GM23338 (cell line): Measurements from ENCODE around the gene C10orf105. TPM values are rescaled to one million over a fixed set of nuclear protein-coding genes. Genes with fewer than 3 reads are reported as not detected.

Experiments used
- ATAC-seq: fragments of 200-7000 bp; cut with Tn5 transposase; 3 replicates; pipeline ENCODE4 v1.9.1; 2020
- DNase-seq: peaks from one replicate; pipeline ENCODE4 v3.0.0-alpha.2; 2015; ENCODE audit warnings: low spot score
- H2AFZ ChIP-seq: fragments of 200-600 bp; sonication (generic); 2 replicates; pipeline ENCODE4 v1.8.0; 2016; ENCODE audit warnings: antibody characterized with exemption, mild to moderate bottlenecking, moderate library complexity
- H3F3A ChIP-seq: fragments of 200-600 bp; sonication (generic); replicated peaks from 2 replicates; pipeline ENCODE4 v1.8.0; 2017; ENCODE audit warnings: antibody characterized with exemption, mixed run types, low read depth
- H3K27ac ChIP-seq: fragments of 200-600 bp; sonication (generic); 2 replicates; pipeline ENCODE4 v1.6.1; 2016; ENCODE audit warnings: low read depth
- H3K27me3 ChIP-seq: fragments of 200-600 bp; sonication (generic); 2 replicates; pipeline ENCODE4 v1.8.0; 2016; ENCODE audit warnings: mild to moderate bottlenecking, mixed run types, moderate library complexity; ENCODE audit not compliant: insufficient read depth
- H3K36me3 ChIP-seq: fragments of 200-600 bp; sonication (generic); 2 replicates; pipeline ENCODE4 v1.8.0; 2016; ENCODE audit warnings: mild to moderate bottlenecking; ENCODE audit not compliant: insufficient read depth
- H3K4me1 ChIP-seq: fragments of 200-600 bp; sonication (generic); 2 replicates; pipeline ENCODE4 v1.8.0; 2016; ENCODE audit warnings: mild to moderate bottlenecking, moderate library complexity; ENCODE audit not compliant: insufficient read depth
- H3K4me2 ChIP-seq: fragments of 200-600 bp; sonication (generic); 2 replicates; pipeline ENCODE4 v1.7.1; 2017; ENCODE audit warnings: mixed run types
- H3K4me3 ChIP-seq: fragments of 200-600 bp; sonication (generic); 2 replicates; pipeline ENCODE4 v1.6.1; 2016; ENCODE audit warnings: mixed run types
- H3K79me2 ChIP-seq: fragments of 200-600 bp; sonication (generic); replicated peaks from 2 replicates; pipeline ENCODE4 v1.8.0; 2017; ENCODE audit warnings: mild to moderate bottlenecking; ENCODE audit not compliant: insufficient read depth
- H3K9me2 ChIP-seq: fragments of 200-600 bp; sonication (generic); 2 replicates; pipeline ENCODE4 v1.8.0; 2017; ENCODE audit not compliant: insufficient read depth
- H4K20me1 ChIP-seq: fragments of 200-600 bp; sonication (generic); replicated peaks from 2 replicates; pipeline ENCODE4 v1.8.0; 2017; ENCODE audit warnings: mild to moderate bottlenecking; ENCODE audit not compliant: insufficient read depth
- H3K27ac Mint-ChIP-seq: 2 replicates; pipeline ENCODE4 v1.8.0; 2020; ENCODE audit warnings: inconsistent platforms, mild to moderate bottlenecking, moderate library complexity, mixed read lengths
- H3K27me3 Mint-ChIP-seq: 3 replicates; pipeline ENCODE4 v1.8.0; 2022; ENCODE audit warnings: low read depth, mild to moderate bottlenecking, moderate library complexity, mixed read lengths, inconsistent platforms; ENCODE audit not compliant: insufficient read depth, poor library complexity
- H3K36me3 Mint-ChIP-seq: 3 replicates; pipeline ENCODE4 v1.8.0; 2021; ENCODE audit warnings: low read depth, mild to moderate bottlenecking, inconsistent platforms, moderate library complexity, mixed read lengths
- H3K4me1 Mint-ChIP-seq: 3 replicates; pipeline ENCODE4 v1.8.0; 2020; ENCODE audit warnings: mild to moderate bottlenecking, inconsistent platforms, mixed read lengths
- H3K4me3 Mint-ChIP-seq: 3 replicates; pipeline ENCODE4 v1.8.0; 2021; ENCODE audit warnings: moderate library complexity, mild to moderate bottlenecking, inconsistent platforms, mixed read lengths
- H3K9me3 Mint-ChIP-seq: 3 replicates; pipeline ENCODE4 v1.8.0; 2020; ENCODE audit warnings: moderate library complexity, mild to moderate bottlenecking, inconsistent platforms, mixed read lengths
- CREB1 ChIP-seq: fragments of 250-450 bp; sonication (Bioruptor Pico); IDR thresholded peaks from 2 replicates; pipeline ENCODE4 v1.5.0; 2020; ENCODE audit warnings: low read depth, mild to moderate bottlenecking, moderate library complexity
- EZH2 ChIP-seq: fragments of 200-600 bp; sonication (generic); IDR thresholded peaks from one replicate; pipeline ENCODE4 v1.8.0; 2017; ENCODE audit warnings: antibody characterized with exemption, mild to moderate bottlenecking, low read depth; ENCODE audit not compliant: unreplicated experiment
- EZH2phosphoT487 ChIP-seq: fragments of 200-600 bp; sonication (generic); IDR thresholded peaks from one replicate; pipeline ENCODE4 v1.8.1; 2018; ENCODE audit warnings: antibody characterized with exemption; ENCODE audit not compliant: unreplicated experiment
- STAT1 ChIP-seq: IDR thresholded peaks from one replicate; pipeline ENCODE4 v1.6.1; 2016; ENCODE audit warnings: antibody characterized with exemption; ENCODE audit not compliant: unreplicated experiment
- ZNF114 ChIP-seq: fragments of 250-450 bp; sonication (Bioruptor Pico); IDR thresholded peaks from 2 replicates; pipeline ENCODE4 v1.5.0; 2020; ENCODE audit warnings: mild to moderate bottlenecking, moderate library complexity
- polyA plus RNA-seq: library from polyadenylated mRNA; unstranded; fragments of >200 nt; fragmentation: Nextera tagmentation; extraction: Ambion mirVana; gene quantifications from 2 replicates; pipeline ENCODE4 v1.2.1, GENCODE V29; 2016
- total RNA-seq: library from RNA; depleted of rRNA; stranded (reverse); fragments of >200 nt; shearing (Covaris generic); gene quantifications from 2 replicates; pipeline ENCODE4 v1.2.3, GENCODE V29; 2014
- TF ChIP-seq, protein P1 (sequence below), 2 experiments: fragments of 200-600 bp in 1 of 2; sonication (generic) in 1 of 2; conservative IDR thresholded peaks; 2 replicates each; pipeline versions ENCODE4 v1.5.1 to v1.6.1; 2016 to 2017; ENCODE audit warnings: antibody characterized with exemption in 2 of 2, low read depth in 2 of 2, mild to moderate bottlenecking in 2 of 2, moderate library complexity in 1 of 2
- TF ChIP-seq, protein P2 (sequence below): IDR thresholded peaks from 2 replicates; pipeline ENCODE4 v1.6.1; 2016; ENCODE audit warnings: antibody characterized with exemption
- TF ChIP-seq, protein P3 (sequence below): fragments of 250-450 bp; sonication (Bioruptor Pico); IDR thresholded peaks from 2 replicates; pipeline ENCODE4 v1.5.0; 2020; ENCODE audit warnings: mild to moderate bottlenecking, moderate library complexity
- TF ChIP-seq, protein P4 (sequence below): IDR thresholded peaks from one replicate; pipeline ENCODE4 v1.6.1; 2018; ENCODE audit warnings: antibody characterized with exemption; ENCODE audit not compliant: unreplicated experiment

C10orf105 gene
- total and polyA plus RNA-seq, 2 experiments from 2014 or later, result 0.15 to 0.17 TPM

DNA sequence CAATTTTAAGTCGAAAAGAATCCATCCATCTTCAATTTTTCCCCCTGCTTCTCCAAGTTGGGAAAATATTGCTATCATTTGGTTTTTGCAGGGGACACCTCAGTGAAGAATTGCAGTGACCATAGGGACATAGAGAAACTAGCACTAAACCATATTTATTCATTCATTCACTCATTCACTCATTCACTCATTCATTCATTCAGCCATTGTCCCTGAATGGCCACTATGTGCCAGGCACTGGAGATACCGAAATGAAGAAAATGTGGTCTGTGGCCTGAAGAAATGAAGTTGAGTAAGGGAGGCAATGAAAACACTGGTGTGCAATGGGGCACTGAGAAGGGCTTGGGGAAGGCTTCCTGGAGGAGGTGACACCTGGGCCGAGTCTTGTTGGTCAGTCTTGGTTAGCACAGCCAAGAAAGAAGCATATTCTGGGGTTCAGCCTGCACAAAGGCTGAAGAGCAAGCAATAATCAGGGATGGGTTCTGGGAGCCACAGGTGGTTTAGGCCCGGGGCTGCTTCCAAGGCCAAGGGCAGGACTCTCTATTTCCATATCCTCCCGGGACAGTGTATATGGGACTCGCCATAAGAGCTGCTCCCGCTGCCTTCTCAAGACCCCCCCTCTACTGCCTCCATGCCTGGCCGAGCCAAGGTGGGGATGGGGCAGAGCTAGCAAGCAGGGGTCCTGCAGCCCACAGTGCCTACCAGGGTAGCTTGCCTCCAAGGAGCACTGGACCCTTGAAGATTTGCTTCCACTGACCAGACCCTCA, 25.5 kb upstream of the C10orf105 start (continued):
- TF ChIP-seq STAT1 (no peak), ZNF114 (CRISPR knock-in tag) (no peak), CREB1 (CRISPR knock-in tag) (no peak)
- TF ChIP-seq, protein P1, sequence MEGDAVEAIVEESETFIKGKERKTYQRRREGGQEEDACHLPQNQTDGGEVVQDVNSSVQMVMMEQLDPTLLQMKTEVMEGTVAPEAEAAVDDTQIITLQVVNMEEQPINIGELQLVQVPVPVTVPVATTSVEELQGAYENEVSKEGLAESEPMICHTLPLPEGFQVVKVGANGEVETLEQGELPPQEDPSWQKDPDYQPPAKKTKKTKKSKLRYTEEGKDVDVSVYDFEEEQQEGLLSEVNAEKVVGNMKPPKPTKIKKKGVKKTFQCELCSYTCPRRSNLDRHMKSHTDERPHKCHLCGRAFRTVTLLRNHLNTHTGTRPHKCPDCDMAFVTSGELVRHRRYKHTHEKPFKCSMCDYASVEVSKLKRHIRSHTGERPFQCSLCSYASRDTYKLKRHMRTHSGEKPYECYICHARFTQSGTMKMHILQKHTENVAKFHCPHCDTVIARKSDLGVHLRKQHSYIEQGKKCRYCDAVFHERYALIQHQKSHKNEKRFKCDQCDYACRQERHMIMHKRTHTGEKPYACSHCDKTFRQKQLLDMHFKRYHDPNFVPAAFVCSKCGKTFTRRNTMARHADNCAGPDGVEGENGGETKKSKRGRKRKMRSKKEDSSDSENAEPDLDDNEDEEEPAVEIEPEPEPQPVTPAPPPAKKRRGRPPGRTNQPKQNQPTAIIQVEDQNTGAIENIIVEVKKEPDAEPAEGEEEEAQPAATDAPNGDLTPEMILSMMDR (conservative IDR thresholded peaks at IDR 0.05; ENCODE audit: low read depth in 2 of 2), result no peak

DNA sequence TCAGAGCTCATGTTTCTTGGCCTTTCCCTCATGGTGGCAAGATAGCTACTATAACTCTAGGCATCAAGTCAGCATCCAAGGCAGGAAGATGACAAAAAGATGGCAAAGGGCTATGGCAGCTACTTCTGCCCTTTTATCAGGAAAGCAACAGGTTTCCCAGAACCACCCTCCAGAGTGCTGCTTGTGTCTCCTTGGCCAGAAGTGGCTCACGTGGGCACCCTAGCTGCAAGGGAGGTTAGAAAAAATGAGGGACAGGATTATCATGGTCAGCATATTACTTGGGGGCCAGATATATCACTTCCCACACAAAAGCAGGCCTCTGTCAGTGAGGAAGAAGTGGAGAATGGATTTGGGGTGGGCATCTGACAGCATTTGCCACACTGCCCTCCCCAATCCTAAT, 24.3 kb upstream of the C10orf105 start:
- H3K27me3 Mint-ChIP-seq, result peaks cover 11% of the 10 kb centered on the region
- H3K4me3 Mint-ChIP-seq, result no peak overlapping the region
- no peak for TF ChIP-seq EZH2phosphoT487
- TF ChIP-seq, protein P2, sequence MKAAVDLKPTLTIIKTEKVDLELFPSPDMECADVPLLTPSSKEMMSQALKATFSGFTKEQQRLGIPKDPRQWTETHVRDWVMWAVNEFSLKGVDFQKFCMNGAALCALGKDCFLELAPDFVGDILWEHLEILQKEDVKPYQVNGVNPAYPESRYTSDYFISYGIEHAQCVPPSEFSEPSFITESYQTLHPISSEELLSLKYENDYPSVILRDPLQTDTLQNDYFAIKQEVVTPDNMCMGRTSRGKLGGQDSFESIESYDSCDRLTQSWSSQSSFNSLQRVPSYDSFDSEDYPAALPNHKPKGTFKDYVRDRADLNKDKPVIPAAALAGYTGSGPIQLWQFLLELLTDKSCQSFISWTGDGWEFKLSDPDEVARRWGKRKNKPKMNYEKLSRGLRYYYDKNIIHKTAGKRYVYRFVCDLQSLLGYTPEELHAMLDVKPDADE, result no peak
- no peak for TF ChIP-seq CREB1 (CRISPR knock-in tag)
- TF ChIP-seq, protein P3, sequence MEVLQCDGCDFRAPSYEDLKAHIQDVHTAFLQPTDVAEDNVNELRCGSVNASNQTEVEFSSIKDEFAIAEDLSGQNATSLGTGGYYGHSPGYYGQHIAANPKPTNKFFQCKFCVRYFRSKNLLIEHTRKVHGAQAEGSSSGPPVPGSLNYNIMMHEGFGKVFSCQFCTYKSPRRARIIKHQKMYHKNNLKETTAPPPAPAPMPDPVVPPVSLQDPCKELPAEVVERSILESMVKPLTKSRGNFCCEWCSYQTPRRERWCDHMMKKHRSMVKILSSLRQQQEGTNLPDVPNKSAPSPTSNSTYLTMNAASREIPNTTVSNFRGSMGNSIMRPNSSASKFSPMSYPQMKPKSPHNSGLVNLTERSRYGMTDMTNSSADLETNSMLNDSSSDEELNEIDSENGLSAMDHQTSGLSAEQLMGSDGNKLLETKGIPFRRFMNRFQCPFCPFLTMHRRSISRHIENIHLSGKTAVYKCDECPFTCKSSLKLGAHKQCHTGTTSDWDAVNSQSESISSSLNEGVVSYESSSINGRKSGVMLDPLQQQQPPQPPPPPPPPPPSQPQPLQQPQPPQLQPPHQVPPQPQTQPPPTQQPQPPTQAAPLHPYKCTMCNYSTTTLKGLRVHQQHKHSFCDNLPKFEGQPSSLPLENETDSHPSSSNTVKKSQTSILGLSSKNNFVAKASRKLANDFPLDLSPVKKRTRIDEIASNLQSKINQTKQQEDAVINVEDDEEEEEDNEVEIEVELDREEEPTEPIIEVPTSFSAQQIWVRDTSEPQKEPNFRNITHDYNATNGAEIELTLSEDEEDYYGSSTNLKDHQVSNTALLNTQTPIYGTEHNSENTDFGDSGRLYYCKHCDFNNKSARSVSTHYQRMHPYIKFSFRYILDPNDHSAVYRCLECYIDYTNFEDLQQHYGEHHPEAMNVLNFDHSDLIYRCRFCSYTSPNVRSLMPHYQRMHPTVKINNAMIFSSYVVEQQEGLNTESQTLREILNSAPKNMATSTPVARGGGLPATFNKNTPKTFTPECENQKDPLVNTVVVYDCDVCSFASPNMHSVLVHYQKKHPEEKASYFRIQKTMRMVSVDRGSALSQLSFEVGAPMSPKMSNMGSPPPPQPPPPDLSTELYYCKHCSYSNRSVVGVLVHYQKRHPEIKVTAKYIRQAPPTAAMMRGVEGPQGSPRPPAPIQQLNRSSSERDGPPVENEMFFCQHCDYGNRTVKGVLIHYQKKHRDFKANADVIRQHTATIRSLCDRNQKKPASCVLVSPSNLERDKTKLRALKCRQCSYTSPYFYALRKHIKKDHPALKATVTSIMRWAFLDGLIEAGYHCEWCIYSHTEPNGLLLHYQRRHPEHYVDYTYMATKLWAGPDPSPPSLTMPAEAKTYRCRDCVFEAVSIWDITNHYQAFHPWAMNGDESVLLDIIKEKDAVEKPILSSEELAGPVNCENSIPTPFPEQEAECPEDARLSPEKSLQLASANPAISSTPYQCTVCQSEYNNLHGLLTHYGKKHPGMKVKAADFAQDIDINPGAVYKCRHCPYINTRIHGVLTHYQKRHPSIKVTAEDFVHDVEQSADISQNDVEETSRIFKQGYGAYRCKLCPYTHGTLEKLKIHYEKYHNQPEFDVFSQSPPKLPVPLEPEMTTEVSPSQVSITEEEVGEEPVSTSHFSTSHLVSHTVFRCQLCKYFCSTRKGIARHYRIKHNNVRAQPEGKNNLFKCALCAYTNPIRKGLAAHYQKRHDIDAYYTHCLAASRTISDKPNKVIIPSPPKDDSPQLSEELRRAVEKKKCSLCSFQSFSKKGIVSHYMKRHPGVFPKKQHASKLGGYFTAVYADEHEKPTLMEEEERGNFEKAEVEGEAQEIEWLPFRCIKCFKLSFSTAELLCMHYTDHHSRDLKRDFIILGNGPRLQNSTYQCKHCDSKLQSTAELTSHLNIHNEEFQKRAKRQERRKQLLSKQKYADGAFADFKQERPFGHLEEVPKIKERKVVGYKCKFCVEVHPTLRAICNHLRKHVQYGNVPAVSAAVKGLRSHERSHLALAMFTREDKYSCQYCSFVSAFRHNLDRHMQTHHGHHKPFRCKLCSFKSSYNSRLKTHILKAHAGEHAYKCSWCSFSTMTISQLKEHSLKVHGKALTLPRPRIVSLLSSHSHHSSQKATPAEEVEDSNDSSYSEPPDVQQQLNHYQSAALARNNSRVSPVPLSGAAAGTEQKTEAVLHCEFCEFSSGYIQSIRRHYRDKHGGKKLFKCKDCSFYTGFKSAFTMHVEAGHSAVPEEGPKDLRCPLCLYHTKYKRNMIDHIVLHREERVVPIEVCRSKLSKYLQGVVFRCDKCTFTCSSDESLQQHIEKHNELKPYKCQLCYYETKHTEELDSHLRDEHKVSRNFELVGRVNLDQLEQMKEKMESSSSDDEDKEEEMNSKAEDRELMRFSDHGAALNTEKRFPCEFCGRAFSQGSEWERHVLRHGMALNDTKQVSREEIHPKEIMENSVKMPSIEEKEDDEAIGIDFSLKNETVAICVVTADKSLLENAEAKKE (CRISPR knock-in tag), result no peak
- TF ChIP-seq, protein P4, sequence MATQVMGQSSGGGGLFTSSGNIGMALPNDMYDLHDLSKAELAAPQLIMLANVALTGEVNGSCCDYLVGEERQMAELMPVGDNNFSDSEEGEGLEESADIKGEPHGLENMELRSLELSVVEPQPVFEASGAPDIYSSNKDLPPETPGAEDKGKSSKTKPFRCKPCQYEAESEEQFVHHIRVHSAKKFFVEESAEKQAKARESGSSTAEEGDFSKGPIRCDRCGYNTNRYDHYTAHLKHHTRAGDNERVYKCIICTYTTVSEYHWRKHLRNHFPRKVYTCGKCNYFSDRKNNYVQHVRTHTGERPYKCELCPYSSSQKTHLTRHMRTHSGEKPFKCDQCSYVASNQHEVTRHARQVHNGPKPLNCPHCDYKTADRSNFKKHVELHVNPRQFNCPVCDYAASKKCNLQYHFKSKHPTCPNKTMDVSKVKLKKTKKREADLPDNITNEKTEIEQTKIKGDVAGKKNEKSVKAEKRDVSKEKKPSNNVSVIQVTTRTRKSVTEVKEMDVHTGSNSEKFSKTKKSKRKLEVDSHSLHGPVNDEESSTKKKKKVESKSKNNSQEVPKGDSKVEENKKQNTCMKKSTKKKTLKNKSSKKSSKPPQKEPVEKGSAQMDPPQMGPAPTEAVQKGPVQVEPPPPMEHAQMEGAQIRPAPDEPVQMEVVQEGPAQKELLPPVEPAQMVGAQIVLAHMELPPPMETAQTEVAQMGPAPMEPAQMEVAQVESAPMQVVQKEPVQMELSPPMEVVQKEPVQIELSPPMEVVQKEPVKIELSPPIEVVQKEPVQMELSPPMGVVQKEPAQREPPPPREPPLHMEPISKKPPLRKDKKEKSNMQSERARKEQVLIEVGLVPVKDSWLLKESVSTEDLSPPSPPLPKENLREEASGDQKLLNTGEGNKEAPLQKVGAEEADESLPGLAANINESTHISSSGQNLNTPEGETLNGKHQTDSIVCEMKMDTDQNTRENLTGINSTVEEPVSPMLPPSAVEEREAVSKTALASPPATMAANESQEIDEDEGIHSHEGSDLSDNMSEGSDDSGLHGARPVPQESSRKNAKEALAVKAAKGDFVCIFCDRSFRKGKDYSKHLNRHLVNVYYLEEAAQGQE, result no peak
- no peak for TF ChIP-seq EZH2
- no peak for TF ChIP-seq ZNF114 (CRISPR knock-in tag)
- TF ChIP-seq STAT1, result no peak

More for the DNA sequence above, 24.3 kb upstream of the C10orf105 start:
- no peaks in the 10 kb centered on the region for H3K27me3 ChIP-seq
- H3K4me1 ChIP-seq, result 0 out of 2 replicates have a peak, but pooled peaks cover 5% of the 10 kb centered on the region
- no peak overlapping the region for H3K4me2 ChIP-seq
- H3K79me2 ChIP-seq, result no peaks in the 10 kb centered on the region
- no peaks in the 10 kb centered on the region for H3K9me3 Mint-ChIP-seq
- no peak overlapping the region for H3K27ac ChIP-seq
- H3K4me3 ChIP-seq, result no peak overlapping the region
- DNase-seq (no peak), ATAC-seq (no peak)
- no peak overlapping the region for H3K27ac Mint-ChIP-seq
- no peaks in the 10 kb centered on the region for H3F3A ChIP-seq
- H3K9me2 ChIP-seq, result no peaks in the 10 kb centered on the region
- no peaks in the 10 kb centered on the region for H4K20me1 ChIP-seq
- H2AFZ ChIP-seq, result no peak overlapping the region
- no peaks in the 10 kb centered on the region; the same call in 2 of the 3 replicates for H3K36me3 Mint-ChIP-seq
- peaks cover 25% of the 10 kb centered on the region for H3K4me1 Mint-ChIP-seq
- H3K36me3 ChIP-seq, result no peaks in the 10 kb centered on the region
